ENCODE results near the gene BOK.
"Not testable (repeated sequence)": the region's sequence is repeated elsewhere in the genome, so short reads cannot be mapped to it uniquely, and the experiment has no call there.

BOK gene

DNA sequence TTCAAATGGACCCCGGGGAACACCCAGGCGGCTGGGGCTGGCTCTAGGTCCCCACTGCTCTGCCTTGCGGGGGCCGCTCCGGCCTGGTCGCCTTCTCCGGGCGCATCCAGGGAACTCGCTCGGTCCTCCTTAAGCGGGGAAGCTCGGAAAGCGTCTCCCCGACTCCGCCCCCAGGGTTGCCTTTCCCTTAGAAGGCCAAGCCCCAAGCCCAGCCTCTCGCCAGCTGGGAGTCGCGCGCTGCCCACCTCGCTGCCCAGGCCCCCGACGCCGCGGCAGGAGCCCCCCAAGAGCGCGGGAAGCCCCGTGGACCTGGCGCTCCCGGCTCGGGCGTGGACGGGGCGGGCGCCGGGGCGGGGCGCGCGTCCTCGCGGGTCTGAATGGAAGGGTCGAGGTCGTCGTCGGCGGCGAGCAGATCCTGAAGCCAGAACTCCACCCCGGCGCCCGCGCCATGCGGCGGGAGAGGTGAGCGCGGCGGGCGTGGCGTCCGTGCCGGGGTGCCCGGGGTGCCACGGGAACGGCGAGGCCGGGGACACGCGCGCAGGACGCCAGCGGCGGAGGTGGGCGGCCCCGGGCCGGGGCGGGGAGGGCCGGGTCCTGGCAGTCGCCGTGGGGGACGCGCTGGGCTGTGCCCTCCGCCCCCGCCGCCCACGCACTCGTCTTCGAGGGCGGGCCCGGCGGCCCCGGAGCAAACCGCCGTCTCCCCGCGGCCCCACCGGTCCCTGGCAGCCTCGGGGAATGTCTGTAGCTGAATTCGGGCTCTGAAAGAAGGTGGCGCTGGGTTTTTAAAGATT, at the start of gene BOK:
Gene BOK, plus strand, starts transcription at position 214 of the 791 bp plus-strand sequence. CDS start 739 bp downstream, outside the sequence.
- no peak for ATAC-seq
- H3K4me1 Mint-ChIP-seq = peaks cover 18% of the 10 kb centered on the region
- H3K4me3 Mint-ChIP-seq = peak within 1 kb of the TSS; percentile 69 to 74
- H3K9me3 Mint-ChIP-seq = peaks cover 12 to 15% of the 10 kb centered on the region in 2 donors
- H3K27ac Mint-ChIP-seq = no peak within 1 kb of the TSS
- no peak for DNase-seq
- peaks cover 75% of the 10 kb centered on the region for H3K27me3 Mint-ChIP-seq

GRCh38 chr2:241509155-241509784, 49.3 kb upstream of the BOK start:
- H3K27me3 Mint-ChIP-seq = no peaks in the 10 kb centered on the region
- peak overlapping the region; percentile 60 to 81 for H3K27ac Mint-ChIP-seq
- H3K4me3 Mint-ChIP-seq = peak overlapping the region; percentile 76 to 78
- DNase-seq (peak in 1 of 2 donors; percentile 26), ATAC-seq (no peak)
- peaks cover 40% of the 10 kb centered on the region for H3K4me1 Mint-ChIP-seq
- no peaks in the 10 kb centered on the region for H3K9me3 Mint-ChIP-seq

- H3K4me3 Mint-ChIP-seq = no peak overlapping the region
Observed at GRCh38 chr2:241511091-241511741, 47.3 kb upstream of the BOK start.

GRCh38 chr2:241514553-241514952, 44.0 kb upstream of the BOK start:
- H3K4me1 Mint-ChIP-seq = peaks cover 27% of the 10 kb centered on the region
- ATAC-seq = no peak
- no peak for DNase-seq
- peak overlapping the region; percentile 35 to 62 for H3K27ac Mint-ChIP-seq
- peaks cover 13 to 17% of the 10 kb centered on the region in 2 donors for H3K9me3 Mint-ChIP-seq
- no peak overlapping the region for H3K4me3 Mint-ChIP-seq
- H3K27me3 Mint-ChIP-seq = peaks cover 2% of the 10 kb centered on the region

More at GRCh38 chr2:241511091-241511741, 47.3 kb upstream of the BOK start:
- peaks cover 44% of the 10 kb centered on the region for H3K4me1 Mint-ChIP-seq
- H3K27me3 Mint-ChIP-seq = no peaks in the 10 kb centered on the region
- ATAC-seq (no peak), DNase-seq (no peak)
- no peak overlapping the region for H3K27ac Mint-ChIP-seq
- H3K9me3 Mint-ChIP-seq = peaks cover under 1 to 1% of the 10 kb centered on the region in 2 donors

DNA sequence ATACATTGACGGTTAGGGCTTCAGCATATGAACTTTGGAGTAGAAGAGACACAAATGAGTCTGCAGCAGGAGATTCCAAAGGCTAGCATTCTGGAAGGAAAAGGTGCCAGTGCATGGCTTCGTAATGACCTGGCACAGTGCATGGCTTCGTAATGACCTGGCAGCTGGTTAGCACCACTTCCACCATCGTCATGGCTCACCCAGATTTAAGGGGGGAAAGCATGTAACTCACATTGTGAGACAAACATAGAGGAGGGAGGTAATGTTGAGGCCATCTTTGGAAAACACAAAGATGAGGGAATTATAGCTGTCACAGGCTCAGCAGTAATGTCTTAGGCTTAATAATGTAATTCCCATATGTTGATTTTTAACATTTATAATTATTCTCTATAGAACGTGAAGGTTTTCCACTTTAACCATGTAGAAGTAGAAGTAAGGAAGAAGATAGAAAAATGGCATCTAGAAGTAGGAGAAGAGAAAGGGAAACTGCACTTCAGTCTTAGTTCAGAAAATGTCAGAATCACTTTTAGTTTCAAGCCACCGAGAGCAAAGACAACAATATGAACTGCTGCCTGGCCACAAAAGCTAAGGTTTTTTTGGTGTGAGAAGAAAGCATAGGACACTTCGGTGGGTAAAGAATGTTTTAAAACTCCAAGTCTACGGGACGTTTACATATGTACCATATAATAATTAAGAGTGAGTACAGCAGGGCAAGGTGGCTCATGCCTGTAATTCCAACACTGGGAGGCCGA, 43.4 kb upstream of the BOK start:
- H3K27me3 Mint-ChIP-seq = peaks cover 7% of the 10 kb centered on the region
- peak; percentile 59 for ATAC-seq
- H3K9me3 Mint-ChIP-seq = peaks cover 13 to 17% of the 10 kb centered on the region in 2 donors
- peak overlapping the region; percentile 44 to 51 for H3K4me3 Mint-ChIP-seq
- H3K27ac Mint-ChIP-seq = peak overlapping the region; percentile 35 to 77
- DNase-seq = no peak
- peaks cover 24% of the 10 kb centered on the region for H3K4me1 Mint-ChIP-seq

DNA sequence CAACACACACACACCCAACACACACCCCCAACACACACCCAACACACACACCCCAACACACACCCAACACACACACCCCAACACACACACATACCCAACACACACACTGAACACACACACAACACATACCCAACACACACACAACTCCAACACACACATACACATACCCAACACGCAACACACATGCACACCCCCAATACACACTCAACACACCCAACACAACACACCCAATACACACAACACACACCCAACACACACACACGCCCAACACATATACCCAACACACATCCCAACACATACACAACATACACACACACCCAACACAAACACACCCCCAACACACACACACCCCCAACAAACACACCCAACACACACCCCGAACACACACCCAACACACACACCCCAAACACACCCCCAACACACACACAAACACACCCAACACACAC, 42.0 kb upstream of the BOK start:
- H3K4me3 Mint-ChIP-seq = no peak overlapping the region
- ATAC-seq (no peak), DNase-seq (no peak)
- peaks cover 13 to 17% of the 10 kb centered on the region in 2 donors for H3K9me3 Mint-ChIP-seq
- H3K27me3 Mint-ChIP-seq = peaks cover 7% of the 10 kb centered on the region
- H3K4me1 Mint-ChIP-seq = peaks cover 24% of the 10 kb centered on the region
- no peak overlapping the region for H3K27ac Mint-ChIP-seq

DNA sequence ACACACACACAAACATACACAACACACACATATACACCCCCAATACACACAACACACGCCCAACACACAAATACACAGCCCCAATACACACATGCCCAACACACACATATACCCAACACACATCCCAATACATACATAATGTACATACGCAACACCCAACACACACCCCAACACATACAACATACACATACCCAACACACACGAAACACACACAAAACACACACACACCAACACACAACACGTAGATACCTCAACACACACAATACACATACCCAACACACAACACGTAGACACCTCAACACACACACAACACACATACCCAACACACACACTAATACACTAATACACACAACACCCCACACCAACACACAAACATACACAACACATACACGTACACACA, 41.2 kb upstream of the BOK start:
- peaks cover 9% of the 10 kb centered on the region for H3K27me3 Mint-ChIP-seq
- DNase-seq (no peak), ATAC-seq (no peak)
- no peak overlapping the region for H3K4me3 Mint-ChIP-seq
- H3K4me1 Mint-ChIP-seq = peaks cover 24% of the 10 kb centered on the region
- H3K27ac Mint-ChIP-seq = no peak overlapping the region
- peaks cover 13 to 17% of the 10 kb centered on the region in 2 donors for H3K9me3 Mint-ChIP-seq

DNA sequence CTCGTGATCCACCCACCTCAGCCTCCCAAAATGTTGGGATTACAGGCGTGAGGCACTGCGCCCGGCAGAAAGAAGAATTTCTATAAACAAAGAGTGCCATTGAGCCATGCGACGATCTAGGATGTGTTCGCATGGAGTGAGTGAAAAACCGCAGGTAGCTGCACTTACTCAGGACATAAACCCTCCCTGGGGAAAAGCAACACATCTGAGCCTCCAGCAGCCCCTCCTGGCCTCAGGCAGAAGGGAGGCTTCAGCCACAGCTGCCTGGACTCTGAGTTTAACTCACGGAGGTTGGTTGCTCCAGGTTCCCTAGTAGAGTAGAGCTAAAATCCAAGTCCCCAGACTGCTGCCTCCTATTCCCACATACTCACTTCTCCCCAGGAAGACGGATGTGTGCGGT, 38.9 kb upstream of the BOK start:
- H3K27me3 Mint-ChIP-seq = peaks cover 13% of the 10 kb centered on the region
- no peak overlapping the region for H3K27ac Mint-ChIP-seq
- no peak overlapping the region for H3K4me3 Mint-ChIP-seq
- H3K4me1 Mint-ChIP-seq = peaks cover 21% of the 10 kb centered on the region
- no peak for DNase-seq
- ATAC-seq = no peak
- peaks cover 13 to 17% of the 10 kb centered on the region in 2 donors for H3K9me3 Mint-ChIP-seq

DNA sequence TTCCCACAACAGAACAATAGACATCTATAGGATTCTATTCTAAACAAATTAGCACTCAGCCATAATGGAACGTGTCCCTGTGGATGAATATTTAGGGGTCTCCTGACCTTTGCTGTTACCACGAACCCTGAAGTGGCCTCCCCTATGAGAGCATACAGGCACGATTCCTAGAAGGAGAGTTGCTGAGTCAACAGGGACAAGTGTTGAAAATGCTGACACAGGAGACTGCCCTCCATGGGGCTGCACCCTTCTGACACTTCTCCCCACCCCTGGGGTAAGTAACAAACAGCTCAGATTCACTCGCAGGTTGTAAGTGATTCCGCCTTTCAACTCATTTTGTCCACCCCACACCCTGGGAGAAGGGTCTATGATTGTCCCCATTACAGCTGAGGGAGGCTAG, 36.1 kb upstream of the BOK start:
- Mint-ChIP-seq H3K9me3 (peaks cover 8 to 15% of the 10 kb centered on the region in 2 donors), H3K27ac (no peak overlapping the region), H3K4me3 (no peak overlapping the region), H3K27me3 (peaks cover 13% of the 10 kb centered on the region), H3K4me1 (no peaks in the 10 kb centered on the region)
- DNase-seq = no peak
- no peak for ATAC-seq

- not testable (repeated sequence) for DNase-seq, H3K4me3 Mint-ChIP-seq, H3K27me3 Mint-ChIP-seq, ATAC-seq, H3K4me1 Mint-ChIP-seq, H3K27ac Mint-ChIP-seq
- H3K9me3 Mint-ChIP-seq = peaks cover 6 to 12% of the 10 kb centered on the region in 2 donors
Observed at GRCh38 chr2:241525818-241526780, 32.4 kb upstream of the BOK start.

GRCh38 chr2:241530571-241530970, 28.0 kb upstream of the BOK start:
- Mint-ChIP-seq H3K4me1 (no peaks in the 10 kb centered on the region), H3K27ac (no peak overlapping the region), H3K9me3 (peaks cover 6 to 12% of the 10 kb centered on the region in 2 donors), H3K4me3 (no peak overlapping the region), H3K27me3 (no peaks in the 10 kb centered on the region)
- ATAC-seq (no peak), DNase-seq (no peak)

DNA sequence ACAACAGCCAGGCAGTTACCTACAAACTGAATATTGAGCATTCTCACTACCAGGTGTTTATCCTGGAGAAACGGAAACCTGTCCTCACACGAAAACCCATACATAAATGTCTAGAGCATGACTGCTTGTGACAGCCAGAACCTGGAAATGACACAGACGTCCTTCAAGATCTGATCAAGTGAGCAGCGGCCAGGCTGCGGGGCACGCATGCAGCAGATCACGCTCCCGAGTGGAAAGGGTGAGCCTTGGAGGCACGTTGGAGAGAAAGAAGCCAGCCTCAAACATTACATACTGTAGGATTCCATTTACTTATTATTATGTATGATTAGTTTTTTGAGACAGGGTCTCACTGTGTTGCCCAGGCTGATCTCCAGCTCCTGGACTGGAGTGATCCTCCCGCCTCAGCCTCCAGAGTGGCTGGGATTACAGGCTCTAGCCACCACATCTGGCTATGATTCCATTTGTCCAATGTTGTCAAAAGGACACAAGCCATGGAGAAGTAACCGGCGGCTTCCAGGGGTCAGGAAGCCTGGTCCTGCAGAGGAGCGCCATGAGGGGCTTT, 27.3 kb upstream of the BOK start:
- no peak for ATAC-seq
- Mint-ChIP-seq H3K9me3 (peaks cover 2 to 5% of the 10 kb centered on the region in 2 donors), H3K27ac (no peak overlapping the region), H3K4me1 (no peaks in the 10 kb centered on the region), H3K4me3 (no peak overlapping the region), H3K27me3 (peaks cover 4% of the 10 kb centered on the region)
- no peak for DNase-seq

GRCh38 chr2:241532168-241532567, 26.4 kb upstream of the BOK start:
- Mint-ChIP-seq H3K27ac (no peak overlapping the region), H3K4me1 (no peaks in the 10 kb centered on the region), H3K27me3 (peaks cover 8% of the 10 kb centered on the region), H3K9me3 (no peaks in the 10 kb centered on the region), H3K4me3 (no peak overlapping the region)
- DNase-seq (no peak), ATAC-seq (no peak)

Measured in stimulated activated naive CD8-positive, alpha-beta T cell treated with anti-CD3 and anti-CD28 coated beads, Interleukin-15, amount 100 ng/mL, for 72 hours (primary cell).